ENCODE data around the gene TMEM42. TPM values are rescaled to one million over a fixed set of nuclear protein-coding genes. Genes with fewer than 3 reads are reported as not detected.

The TMEM42 gene
- total and polyA plus RNA-seq, 9 of the 15 experiments (the other 6 are each of a cell fraction or from before 2014, with no cell fraction given): 0.53 to 1.6 (median 0.98) TPM

- Histone ChIP-seq H3K79me2 (ENCODE audit: control insufficient read depth, insufficient read depth, low read length) (no peaks in the 10 kb centered on the region), H3K27me3 (ENCODE audit: control insufficient read depth in 2 of 2, insufficient read depth in 2 of 2, low read length in 2 of 2) (peaks cover 0 to 5% of the 10 kb centered on the region in 2 experiments; a peak in 1 of 5 replicates), H3K9me1 (ENCODE audit: control insufficient read depth, insufficient read depth, low read length) (no peaks in the 10 kb centered on the region), H3K9ac (ENCODE audit: insufficient read depth in 1 of 2, low read depth in 2 of 2, low read length in 2 of 2) (no peak overlapping the region), H3K4me3 (no peak overlapping the region), H3K4me1 (replicated peaks in 1 of 2; ENCODE audit: control insufficient read depth in 2 of 2, insufficient read depth in 2 of 2, low read length in 2 of 2) (no peaks in the 10 kb centered on the region), H3K27ac (ENCODE audit: extremely low read depth, low read depth, low read length) (no peak overlapping the region), H3K36me3 (ENCODE audit: control insufficient read depth, insufficient read depth, low read length) (no peaks in the 10 kb centered on the region), H2AFZ (ENCODE audit: low read depth, low read length) (no peak overlapping the region), H3K9me3 (replicated peaks; ENCODE audit: control insufficient read depth, insufficient read depth, low read depth, low read length) (no peaks in the 10 kb centered on the region), H3K4me2 (ENCODE audit: insufficient read depth, low read length) (no peak overlapping the region), H4K20me1 (replicated peaks; ENCODE audit: control insufficient read depth, insufficient read depth, low read length) (no peaks in the 10 kb centered on the region)
- ATAC-seq (peak; percentile 93), FAIRE-seq (peak; percentile 95), DNase-seq (ENCODE audit: extremely low read depth in 1 of 4, low spot score in 3 of 4) (peak; percentile 81 to 85 (median 82))
- intact Hi-C loops (cut with micrococcal nuclease): loop anchor here (1.0 to 2.0 kb wide), 2 partner anchors 382 to 591 kb away; no protein-coding TSS in a partner anchor
- ChIA-PET CTCF (ENCODE audit: low intra/inter-chr PET ratio) (interaction anchor here (0.6 to 2.2 kb wide), 5 partner anchors 276 to 591 kb away, joined by 3 to 7 read pairs (median 4); no protein-coding TSS in a partner anchor), POLR2A (interaction anchor here (0.6 to 1.2 kb wide), 7 partner anchors 9 to 406 kb away, joined by 3 to 5 read pairs (median 3); partner anchors contain the start of genes KIAA1143 and KIF15)
- no TSS peak for BruUV-seq (replicated peaks)
- in situ Hi-C loops (cut with MboI): no loop called here
- WGBS (ENCODE audit: insufficient coverage, low coverage, missing lambda C conversion rate): 4% methylated on average over 4 of the region's 4 CpGs
- TF ChIP-seq SIN3A (IDR thresholded peaks at IDR 0.05; ENCODE audit: borderline replicate concordance in 2 of 2, control insufficient read depth in 1 of 2, low read depth in 2 of 2, low read length in 2 of 2): no peak
- no peak for TF ChIP-seq RBM14 (IDR thresholded peaks at IDR 0.05; ENCODE audit: borderline replicate concordance, insufficient read depth, low read depth, low read length)
- TF ChIP-seq NFXL1 (CRISPR knock-in tag; IDR thresholded peaks at IDR 0.05): no peak
- peak; percentile 16 for TF ChIP-seq MEIS2 (IDR thresholded peaks at IDR 0.05; ENCODE audit: partially characterized antibody)
- TF ChIP-seq HNRNPH1 (optimal IDR thresholded peaks at IDR 0.05; ENCODE audit: low read depth, low read length): no peak
- TF ChIP-seq ZNF586 (CRISPR knock-in tag; conservative IDR thresholded peaks at IDR 0.05): no peak
- TF ChIP-seq CBFB (CRISPR knock-in tag; IDR thresholded peaks at IDR 0.05): peak; percentile 71; the same call in 1 of the 2 replicates
- TF ChIP-seq RAD21 (CRISPR knock-in tag; conservative IDR thresholded peaks at IDR 0.05 in 1 of 2, IDR thresholded peaks at IDR 0.05 in 1 of 2): peak; percentile 51 to 87
- TF ChIP-seq IFI16 (CRISPR knock-in tag; IDR thresholded peaks at IDR 0.05): no peak
- TF ChIP-seq JUND (IDR thresholded peaks at IDR 0.05; ENCODE audit: borderline replicate concordance, low read depth, low read length): 0 out of 2 replicates have a peak, but pooled peaks have one; percentile 6
- TF ChIP-seq JUND (tag; IDR thresholded peaks at IDR 0.05; ENCODE audit: borderline replicate concordance, low read depth, low read length): no peak
- no peak for TF ChIP-seq KLF10 (CRISPR knock-in tag; IDR thresholded peaks at IDR 0.05)
- TF ChIP-seq COPS2 (conservative IDR thresholded peaks at IDR 0.05): no peak
- no peak for TF ChIP-seq PRMT5 (CRISPR knock-in tag; IDR thresholded peaks at IDR 0.05)
- no peak for TF ChIP-seq IRF2 (CRISPR knock-in tag; IDR thresholded peaks at IDR 0.05)
- TF ChIP-seq TBP (optimal IDR thresholded peaks at IDR 0.05; ENCODE audit: low read depth, low read length): no peak
- TF ChIP-seq PCBP2 (IDR thresholded peaks at IDR 0.05; ENCODE audit: low read depth, low read length, poor library complexity, severe bottlenecking): no peak
- no peak for TF ChIP-seq ADNP (tag; IDR thresholded peaks at IDR 0.05)
- no peak for TF ChIP-seq BRD9 (IDR thresholded peaks at IDR 0.05; ENCODE audit: low read depth, partially characterized antibody)
- no peak for TF ChIP-seq FOS (IDR thresholded peaks at IDR 0.05; ENCODE audit: extremely low read depth, insufficient read length)
- TF ChIP-seq CC2D1A (IDR thresholded peaks at IDR 0.05): peak; percentile 53; the same call in 1 of the 2 replicates
- TF ChIP-seq ZNF764 (CRISPR knock-in tag; IDR thresholded peaks at IDR 0.05; ENCODE audit: low read depth): no peak
- TF ChIP-seq YY1 (IDR thresholded peaks at IDR 0.05; ENCODE audit: borderline replicate concordance in 1 of 3, control insufficient read depth in 1 of 3, extremely low read depth in 1 of 3, insufficient read depth in 3 of 3, insufficient read length in 1 of 3, insufficient replicate concordance in 2 of 3, low read depth in 1 of 3, low read length in 2 of 3): peak in 2 of 3 experiments; percentile 33 to 68
Observed at GRCh38 chr3:44913868-44914468, 52.3 kb downstream of the TMEM42 start.
